GM19324 (cell line): ENCODE results near the gene CLDN20.

Source experiments
- ATAC-seq: cut with Tn5 transposase; IDR thresholded peaks from one replicate; pipeline ENCODE4 v1.9.1; 2021; ENCODE audit warnings: mild to moderate bottlenecking, moderate library complexity; ENCODE audit not compliant: unreplicated experiment, low FRiP score

CLDN20 gene

DNA sequence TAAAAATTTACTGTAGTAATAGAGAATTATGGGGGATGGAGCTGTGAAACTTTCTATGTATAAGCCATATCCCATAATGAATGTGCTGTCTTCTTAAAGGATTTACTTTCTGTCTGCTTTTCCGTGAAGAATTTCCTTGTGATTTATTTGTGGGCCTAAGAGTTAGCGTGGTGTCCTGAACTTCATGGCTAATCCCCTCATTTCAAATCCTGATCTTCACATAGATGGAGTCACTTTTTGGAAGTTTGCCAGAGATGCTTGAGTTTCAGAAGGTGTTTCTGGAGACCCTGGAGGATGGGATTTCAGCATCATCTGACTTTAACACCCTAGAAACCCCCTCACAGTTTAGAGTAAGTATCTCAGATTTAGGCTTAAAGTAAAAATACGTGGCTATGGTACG lies 19.4 kb upstream of the CLDN20 start:
- no peak for ATAC-seq

DNA sequence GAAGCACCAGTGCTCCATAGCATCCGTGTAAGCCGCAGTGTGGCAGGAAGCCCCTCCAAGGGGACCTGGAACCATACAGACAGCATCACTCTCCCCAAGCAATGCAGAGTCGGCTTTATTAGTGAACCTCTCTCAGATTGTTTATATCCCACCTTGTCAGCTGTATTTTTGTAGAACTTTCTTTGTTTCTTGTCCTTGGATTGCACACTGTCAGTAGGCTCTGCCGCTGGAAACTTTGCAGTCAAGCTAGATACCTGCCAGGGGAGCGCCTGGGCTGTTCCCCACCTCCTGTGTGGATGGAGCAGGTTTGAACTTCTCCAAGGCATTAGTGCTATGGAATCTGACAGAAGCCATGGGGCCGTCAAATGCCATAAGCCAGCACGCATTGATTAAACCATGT lies 18.6 kb upstream of the CLDN20 start:
- ATAC-seq, result no peak

DNA sequence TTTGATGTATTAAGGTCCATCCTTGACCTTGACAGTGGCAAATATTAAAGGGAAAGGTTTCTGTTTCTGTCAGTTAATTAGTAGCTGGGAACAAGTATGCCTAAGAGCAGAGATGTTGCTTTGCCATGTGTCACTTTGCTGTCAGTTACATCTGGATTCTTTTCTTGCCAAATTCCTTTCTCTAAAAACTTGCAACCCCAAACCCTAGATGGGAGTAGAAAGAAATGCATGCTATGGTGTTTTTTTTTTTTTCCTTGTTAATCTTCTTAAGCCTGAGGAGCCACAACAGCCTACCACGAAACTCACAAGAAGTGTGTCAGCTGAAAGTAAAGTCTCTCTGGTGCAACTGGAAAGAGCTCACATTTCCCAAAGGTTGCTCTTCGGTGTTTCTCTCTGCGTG lies 18.0 kb upstream of the CLDN20 start:
- no peak for ATAC-seq

DNA sequence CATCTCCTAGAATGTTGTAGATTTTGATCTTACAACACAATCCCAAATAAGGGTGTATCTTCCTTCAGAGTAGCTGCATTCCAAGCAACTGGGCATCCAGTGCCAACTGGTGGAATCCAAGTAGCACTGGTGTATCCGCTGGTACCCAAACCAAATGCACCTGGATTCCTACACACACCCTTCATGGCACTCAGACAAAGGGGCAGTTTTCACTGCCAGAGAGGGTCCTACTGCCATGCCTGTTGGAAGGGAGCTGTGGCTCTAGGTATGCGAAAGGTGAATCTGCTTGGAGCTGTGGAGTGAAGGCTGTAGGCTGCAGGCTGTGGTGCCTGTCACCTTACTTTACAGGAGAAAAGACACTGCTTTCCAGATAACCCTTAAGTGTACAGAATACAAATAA lies 17.0 kb upstream of the CLDN20 start:
- ATAC-seq, result no peak

DNA sequence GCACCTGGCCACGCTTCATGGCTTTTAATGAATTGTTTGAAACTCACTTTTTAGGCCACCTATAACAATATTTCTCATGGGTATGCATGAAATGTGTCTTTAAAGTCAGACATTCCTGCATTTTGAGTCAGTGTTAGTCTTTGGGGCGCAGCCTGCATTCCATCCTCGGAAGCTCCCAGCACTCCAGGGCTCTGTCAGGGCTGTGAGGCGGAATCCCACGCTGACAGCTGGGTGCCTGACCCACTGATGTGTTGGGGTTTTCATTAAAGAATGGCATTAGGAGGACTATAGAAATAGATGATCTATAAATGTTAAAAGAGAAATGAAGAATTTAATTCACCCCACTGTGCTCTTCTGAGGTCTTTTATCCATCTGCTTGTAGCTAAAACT lies 16.2 kb upstream of the CLDN20 start:
- no peak for ATAC-seq

DNA sequence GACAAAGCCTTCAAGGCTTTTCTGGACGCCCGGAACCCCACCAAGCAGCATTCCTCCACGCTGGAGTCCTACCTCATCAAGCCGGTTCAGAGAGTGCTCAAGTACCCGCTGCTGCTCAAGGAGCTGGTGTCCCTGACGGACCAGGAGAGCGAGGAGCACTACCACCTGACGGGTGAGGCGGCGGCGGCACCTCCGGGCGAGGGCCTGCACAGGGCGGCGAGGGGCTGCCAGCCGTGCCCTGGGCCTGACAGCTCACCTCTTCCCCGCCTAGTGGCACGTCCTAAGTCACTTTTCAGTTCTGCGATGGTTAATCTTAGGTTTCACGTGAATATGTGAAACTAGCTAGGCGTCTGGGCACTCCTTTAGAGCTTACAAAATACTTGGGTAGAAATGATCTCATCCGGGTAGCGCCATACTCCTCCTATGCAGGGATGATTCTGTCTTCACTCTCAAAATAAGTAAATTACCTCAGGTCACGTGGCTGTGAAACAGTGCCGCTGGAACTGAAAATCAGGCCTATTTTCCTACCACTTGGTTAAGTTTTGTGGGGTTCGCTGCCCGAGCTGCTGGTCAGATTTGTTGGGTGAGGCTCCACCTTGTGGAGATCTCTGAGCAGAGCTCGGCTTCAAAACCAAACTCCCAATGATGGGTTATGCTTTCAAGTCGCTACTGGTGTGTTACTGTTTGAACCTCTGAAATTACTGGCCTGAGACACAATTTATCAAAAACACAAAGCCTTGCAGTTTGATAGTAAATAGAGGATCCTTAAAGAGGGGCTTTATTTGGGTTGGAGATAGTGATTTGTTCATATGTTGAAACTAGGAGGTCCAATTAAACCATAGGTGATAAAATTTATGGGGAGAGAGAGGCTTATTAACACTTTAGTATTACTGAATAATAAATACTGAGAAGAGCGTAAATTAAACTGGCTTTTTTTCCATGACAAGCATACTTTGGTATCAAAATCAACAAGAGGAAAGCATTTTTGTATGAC lies 15.5 kb upstream of the CLDN20 start:
- ATAC-seq, result no peak

DNA sequence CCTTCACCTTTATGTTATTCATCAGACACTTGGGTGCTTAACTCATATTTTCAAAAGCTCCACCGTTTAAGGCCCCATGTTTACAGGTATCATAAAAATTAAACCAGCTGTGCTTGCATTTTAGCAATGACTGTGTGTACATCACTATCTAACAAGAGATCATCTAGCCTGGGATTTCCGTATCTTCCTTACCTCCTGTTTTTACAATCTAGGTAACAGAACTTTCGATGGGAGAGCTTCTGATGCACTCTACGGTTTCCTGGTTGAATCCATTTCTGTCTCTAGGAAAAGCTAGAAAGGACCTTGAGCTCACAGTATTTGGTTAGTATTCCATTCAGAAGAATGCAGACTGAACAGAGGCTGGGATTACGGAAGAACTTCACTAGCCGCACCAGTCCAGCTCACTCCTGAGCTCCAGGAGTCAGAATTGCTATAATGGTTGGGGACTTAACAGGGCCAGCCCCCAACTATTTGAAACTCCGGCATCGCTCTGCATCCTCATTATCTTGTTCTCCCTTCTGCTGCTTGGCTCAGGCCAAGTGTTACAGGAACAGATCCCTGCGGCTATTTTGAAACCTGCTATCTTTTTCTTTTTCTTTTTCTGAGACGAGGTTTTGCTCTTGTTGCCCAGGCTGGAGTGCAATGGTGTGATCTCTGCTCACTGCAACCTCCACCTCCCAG lies 13.0 kb upstream of the CLDN20 start:
- no peak for ATAC-seq

DNA sequence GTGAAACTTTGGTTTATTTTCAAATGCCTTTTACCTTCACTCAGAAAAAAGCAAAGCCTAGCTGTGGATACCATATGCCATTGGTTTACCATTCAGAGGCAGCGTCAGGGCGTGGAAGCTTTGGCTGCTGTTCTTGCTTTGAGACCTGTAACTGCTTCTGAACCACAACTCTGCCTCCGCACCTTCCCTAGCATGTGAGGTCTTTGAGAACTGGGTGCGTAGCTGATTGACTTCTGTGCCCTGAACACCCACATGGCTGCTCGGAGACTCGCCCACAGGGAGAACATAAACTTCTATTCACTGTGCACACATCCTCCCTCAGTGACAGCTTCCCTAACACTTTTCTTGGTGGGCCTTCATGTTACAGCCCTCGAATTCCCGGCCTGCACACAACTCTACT lies 11.2 kb upstream of the CLDN20 start:
- ATAC-seq, result no peak

DNA sequence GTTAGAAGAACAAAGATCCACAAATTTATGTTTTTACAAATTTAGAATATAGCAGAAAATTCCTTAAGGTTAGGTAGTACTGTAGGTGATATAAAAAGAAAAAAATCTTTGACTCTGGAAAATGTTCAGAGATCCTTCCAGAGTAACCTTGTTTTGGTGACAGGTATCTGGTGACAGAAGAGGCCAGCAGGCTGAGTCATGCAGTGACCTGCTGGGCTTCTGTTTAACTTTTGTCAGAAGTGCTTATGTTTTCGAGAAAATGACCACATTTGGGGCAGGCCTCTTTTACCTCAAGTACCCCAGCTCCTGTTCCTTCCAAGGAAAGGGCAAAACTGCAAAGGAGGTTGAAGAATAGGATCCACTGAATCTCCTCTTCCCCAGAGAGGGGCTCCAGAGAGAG lies 10.5 kb upstream of the CLDN20 start:
- no peak for ATAC-seq

DNA sequence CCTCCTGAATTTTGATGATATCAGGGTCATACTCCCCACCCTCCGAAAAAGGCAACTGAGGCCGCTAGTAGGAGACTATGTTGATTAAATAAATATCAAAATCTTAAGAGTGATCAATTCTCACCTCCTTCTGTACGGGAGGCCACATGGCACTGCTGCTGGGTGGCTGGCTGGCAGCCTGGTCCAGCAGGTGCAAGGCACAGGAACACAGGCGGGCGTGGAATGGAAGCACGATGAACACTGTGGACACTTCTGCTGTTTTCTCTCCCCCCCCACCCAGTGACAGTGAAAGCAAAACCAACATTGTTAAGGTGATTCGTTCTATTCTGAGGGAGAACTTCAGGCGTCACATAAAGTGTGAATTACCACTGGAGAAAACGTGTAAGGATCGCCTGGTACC lies 9.7 kb upstream of the CLDN20 start:
- ATAC-seq, result no peak

DNA sequence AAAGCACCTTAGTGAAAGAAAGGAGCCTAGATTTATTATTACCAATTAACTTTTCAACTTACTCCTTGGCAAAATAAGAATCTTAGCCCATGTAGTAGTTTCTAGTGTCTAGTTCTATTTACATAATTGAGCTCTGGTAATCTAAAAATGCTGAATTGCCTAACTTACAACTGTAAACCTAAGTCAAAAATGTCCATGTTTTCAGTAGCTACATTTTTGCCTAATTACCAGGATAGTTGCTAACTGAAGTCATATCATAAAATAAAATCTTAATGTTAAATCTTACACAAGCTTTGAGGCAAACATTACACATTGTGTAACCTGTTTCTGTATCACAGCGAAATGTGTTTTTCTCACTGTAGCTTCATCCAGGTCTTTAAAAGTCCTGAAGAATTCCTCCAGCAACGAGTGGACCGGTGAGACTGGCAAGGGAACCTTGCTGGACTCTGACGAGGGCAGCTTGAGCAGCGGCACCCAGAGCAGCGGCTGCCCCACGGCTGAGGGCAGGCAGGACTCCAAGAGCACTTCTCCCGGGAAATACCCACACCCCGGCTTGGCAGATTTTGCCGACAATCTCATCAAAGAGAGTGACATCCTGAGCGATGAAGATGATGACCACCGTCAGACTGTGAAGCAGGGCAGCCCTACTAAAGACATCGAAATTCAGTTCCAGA lies 7.6 kb upstream of the CLDN20 start:
- no peak for ATAC-seq

DNA sequence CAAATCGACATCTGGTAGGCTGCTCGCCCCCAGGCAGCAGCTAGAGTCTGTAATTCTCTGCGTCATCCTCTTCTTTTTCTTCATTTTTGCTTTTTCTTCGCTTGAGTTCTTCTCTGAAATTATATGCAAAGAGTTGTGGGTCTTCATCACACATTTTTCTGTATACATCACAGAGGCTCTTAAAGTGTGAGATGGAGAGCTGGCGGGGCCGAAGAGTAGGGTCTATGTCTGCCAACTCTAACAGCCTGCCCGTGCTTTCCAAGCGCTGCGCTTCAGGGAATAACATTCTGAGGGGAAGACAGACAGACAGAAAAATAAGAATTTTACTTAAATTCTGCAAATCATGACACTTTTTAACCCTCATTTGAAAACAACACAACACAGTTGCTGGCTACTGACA lies 6.0 kb upstream of the CLDN20 start:
- no peak for ATAC-seq

DNA sequence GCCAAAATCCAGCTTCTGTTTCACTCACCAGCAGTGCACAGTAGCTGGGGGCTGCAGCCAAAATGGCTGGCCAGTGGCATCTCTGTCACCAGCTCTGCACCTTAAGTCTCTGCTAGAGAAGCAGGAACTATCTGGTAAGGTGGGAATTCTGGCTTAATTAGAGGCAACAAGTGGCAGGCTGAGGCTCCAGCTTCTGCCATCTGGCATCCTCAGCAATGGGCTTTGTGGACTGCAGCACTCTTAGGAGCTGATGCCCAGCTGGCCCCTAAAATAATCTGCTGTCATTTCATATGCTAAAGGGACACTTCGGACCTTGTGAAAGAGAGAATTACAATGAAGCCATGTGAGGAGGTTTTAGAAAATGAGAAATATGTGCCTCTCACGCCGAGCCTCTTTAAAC lies 4.6 kb upstream of the CLDN20 start:
- no peak for ATAC-seq

DNA sequence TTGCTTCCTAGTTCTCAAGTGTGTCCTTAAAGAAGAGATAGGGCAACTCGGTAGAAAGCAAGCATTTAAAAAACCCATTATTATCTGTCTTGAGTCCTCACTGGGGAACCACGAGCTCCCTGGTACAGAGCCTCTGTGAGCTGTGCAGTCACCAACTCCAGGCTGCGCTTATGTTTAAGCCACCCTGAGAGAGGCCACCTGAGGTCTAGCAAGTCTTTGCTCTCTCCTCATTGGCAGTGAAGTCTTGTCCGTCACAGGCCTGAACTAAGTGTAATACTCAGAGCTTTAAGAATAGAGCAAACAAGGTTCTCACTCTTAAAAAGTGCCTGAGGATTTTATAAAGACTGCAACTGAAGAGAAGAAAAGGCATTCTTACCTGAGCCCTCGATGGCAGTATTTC lies 3.9 kb upstream of the CLDN20 start:
- no peak for ATAC-seq

DNA sequence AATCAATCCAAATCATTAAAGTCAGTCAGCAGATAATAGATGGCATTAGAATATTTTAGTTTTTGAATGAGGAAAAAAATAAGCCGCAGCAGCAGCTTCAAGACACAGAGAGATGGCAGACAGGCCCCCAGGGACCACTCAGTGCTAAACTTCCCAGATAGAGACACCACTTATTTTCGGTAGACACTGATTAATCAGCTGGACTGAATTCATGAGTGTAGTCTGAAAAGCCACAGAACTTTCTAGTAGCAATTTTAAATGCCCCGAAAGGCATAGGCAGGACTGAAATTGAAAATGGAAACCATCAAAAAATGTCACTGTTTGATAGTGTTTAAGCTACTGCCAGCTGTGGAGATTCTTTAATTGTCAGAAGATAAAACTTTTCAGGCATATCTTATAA lies 3.1 kb upstream of the CLDN20 start:
- peak; percentile 65 for ATAC-seq

DNA sequence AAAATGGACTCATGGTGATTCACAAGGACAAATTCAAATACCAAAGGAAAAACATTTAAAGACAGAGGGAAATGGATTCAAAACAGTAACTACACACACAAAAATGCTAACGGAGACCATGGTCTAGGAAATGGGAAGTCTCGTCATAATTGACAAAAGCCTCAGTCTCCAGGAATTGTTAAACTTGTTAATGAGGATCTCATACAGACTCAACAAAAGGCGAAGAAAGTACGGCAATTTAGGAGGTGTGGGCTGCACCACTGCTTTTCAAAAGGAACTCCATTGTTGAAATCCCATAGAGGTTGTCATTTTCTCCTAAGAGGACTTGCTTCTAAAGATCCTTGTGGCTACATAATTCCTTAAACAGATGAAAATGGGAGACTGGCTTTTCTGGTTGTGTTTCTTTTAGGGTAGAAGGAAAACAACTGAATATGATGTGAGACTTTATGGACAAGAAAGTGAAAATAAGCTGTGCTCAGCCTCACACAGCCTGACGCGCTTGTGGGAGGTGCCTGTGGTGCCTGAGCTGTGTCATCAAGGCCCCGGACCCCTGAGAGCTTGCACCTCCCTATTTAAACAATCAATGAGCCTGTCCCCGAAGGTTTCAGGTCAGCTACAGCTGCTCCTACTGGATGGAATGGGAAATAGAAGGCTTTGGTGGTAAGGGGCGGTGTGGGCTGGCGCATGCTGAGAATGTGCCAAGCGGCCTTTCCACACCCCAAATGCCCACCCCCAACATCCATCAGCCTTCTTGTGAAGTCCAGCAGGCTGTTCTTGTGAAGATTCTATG lies 2.5 kb upstream of the CLDN20 start:
- no peak for ATAC-seq

DNA sequence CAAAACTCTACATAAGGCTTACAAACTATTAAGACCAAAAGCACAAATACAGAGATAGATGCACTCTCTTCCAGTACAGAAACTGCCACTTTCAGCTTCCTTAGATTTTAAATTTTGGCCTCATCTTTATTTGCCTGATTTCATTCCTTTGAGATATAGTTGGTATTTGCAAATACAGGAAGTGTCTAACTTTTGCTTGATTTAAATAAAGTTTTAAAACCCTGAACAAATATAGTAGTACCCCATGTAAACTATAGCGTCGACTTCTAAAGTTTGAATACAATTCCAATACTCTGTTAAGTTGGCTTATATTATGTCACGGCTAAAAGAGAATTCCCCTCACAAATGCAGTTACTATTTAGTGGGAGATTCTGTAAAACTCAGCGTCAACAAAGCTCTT lies 1.2 kb upstream of the CLDN20 start:
- no peak for ATAC-seq

DNA sequence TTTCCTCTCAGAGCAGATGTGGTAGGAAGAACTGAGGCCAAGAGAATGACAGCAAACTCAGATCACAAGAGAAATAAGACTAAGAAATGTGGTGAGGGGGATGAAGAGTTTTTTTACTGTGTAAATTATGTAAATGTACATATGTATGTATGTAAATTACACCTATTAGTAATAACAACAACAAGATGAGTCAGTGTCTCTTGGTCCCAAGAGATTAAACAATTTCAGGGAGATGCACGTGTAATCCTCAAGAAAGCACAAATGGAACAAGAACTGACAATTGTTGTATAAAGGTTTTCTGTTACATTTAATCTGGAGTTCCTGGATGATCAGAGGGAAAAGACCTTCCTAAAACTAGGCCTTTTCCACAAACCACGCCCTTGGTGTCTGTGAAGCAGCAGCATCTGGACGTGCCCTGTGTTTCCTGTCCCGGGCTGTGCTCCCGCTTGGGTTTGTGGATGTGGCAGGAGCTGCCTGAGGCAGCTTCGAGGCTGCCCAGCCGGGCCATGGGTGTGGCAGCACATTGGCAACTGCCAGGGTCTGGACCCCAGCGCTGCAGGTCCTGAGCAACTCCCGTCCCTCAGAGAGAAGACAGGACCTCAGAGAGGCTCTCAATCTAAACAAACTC lies 994 bp downstream of the CLDN20 start:
- ATAC-seq, result no peak

DNA sequence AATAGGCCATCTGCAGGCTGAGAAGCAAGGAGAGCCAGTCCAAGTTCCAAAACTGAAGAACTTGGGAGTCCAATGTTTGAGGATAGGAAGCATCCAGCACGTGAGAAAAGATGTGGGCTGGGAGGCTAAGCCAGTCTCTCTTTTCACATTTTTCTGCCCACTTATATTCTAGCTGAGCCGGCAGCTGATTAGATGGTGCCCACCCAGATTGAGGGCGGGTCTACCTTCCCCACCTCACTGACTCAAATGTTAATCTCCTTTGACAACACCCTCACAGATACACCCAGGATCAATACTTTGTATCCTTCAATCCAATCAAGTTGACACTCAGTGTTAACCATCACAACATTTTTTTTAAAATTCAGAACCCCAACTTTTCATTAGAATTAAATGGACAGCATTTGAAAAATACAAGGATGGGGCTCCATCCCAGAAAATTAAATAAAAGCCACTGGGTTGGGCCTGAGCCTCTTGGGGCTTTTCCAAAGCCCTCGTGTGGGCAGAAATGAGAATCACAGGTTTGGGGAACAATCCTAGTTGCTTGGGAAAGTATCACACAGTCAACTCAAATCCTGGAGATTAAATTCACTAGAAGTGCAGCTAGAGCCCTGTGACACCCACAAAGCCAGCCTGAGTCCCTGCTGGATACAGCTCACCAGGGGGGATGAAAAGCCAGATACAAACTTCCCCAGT lies 2.2 kb downstream of the CLDN20 start:
- no peak for ATAC-seq

DNA sequence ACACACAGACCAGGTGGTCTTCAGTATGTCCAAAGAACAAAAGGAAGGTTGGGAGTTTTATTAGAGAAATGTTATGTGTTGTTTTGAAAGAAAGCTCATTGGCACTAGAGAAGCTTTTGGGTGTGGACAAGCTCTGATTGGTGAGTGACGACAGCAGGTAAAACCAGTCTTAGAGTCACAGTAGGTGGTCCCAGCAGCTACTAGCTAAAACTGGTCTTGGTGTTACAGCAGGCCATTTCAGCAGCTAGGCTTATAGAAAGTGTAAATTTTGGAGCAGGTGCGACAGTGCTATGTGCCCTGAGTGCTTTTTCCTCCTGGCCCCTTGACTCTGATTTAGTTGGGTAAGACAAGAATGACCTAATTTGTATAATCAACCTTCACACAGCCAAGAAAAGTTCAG lies 3.6 kb downstream of the CLDN20 start:
- ATAC-seq, result no peak
